ENCODE measurements around the gene MAPK8IP3.

Gene MAPK8IP3

DNA sequence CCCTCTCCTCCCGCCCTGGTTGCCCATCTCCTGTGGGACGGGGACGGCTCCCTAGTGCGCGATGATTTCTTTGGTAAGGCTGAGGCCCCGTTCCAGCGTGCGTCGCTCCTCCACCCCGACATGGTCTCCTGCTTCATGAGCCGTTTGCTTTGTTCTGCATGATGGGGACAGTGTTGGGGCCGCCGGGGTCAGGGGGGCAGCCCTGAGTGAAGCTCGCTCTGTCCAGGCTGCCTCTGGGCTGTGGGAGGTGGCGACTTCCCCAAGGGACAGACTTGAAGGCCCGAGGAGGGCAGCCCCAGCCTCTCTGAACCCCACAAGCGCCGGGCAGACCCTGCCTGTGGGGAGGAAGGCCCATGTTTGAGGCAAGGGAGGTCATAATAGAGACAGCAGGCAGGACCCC lies 52.9 kb downstream of the MAPK8IP3 start:
- TF ChIP-seq GABPA (IDR thresholded peaks at IDR 0.05; ENCODE audit: low read depth) (no peak), SPI1 (IDR thresholded peaks at IDR 0.05; ENCODE audit: borderline replicate concordance, low read depth) (no peak), POLR2AphosphoS5 (IDR thresholded peaks at IDR 0.05; ENCODE audit: low read depth) (no peak)
- TF ChIP-seq, protein P1, sequence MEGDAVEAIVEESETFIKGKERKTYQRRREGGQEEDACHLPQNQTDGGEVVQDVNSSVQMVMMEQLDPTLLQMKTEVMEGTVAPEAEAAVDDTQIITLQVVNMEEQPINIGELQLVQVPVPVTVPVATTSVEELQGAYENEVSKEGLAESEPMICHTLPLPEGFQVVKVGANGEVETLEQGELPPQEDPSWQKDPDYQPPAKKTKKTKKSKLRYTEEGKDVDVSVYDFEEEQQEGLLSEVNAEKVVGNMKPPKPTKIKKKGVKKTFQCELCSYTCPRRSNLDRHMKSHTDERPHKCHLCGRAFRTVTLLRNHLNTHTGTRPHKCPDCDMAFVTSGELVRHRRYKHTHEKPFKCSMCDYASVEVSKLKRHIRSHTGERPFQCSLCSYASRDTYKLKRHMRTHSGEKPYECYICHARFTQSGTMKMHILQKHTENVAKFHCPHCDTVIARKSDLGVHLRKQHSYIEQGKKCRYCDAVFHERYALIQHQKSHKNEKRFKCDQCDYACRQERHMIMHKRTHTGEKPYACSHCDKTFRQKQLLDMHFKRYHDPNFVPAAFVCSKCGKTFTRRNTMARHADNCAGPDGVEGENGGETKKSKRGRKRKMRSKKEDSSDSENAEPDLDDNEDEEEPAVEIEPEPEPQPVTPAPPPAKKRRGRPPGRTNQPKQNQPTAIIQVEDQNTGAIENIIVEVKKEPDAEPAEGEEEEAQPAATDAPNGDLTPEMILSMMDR (IDR thresholded peaks at IDR 0.05; ENCODE audit: insufficient read depth, low read length), result no peak
- TF ChIP-seq, protein P2, sequence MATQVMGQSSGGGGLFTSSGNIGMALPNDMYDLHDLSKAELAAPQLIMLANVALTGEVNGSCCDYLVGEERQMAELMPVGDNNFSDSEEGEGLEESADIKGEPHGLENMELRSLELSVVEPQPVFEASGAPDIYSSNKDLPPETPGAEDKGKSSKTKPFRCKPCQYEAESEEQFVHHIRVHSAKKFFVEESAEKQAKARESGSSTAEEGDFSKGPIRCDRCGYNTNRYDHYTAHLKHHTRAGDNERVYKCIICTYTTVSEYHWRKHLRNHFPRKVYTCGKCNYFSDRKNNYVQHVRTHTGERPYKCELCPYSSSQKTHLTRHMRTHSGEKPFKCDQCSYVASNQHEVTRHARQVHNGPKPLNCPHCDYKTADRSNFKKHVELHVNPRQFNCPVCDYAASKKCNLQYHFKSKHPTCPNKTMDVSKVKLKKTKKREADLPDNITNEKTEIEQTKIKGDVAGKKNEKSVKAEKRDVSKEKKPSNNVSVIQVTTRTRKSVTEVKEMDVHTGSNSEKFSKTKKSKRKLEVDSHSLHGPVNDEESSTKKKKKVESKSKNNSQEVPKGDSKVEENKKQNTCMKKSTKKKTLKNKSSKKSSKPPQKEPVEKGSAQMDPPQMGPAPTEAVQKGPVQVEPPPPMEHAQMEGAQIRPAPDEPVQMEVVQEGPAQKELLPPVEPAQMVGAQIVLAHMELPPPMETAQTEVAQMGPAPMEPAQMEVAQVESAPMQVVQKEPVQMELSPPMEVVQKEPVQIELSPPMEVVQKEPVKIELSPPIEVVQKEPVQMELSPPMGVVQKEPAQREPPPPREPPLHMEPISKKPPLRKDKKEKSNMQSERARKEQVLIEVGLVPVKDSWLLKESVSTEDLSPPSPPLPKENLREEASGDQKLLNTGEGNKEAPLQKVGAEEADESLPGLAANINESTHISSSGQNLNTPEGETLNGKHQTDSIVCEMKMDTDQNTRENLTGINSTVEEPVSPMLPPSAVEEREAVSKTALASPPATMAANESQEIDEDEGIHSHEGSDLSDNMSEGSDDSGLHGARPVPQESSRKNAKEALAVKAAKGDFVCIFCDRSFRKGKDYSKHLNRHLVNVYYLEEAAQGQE (IDR thresholded peaks at IDR 0.05; ENCODE audit: insufficient replicate concordance, low read depth), result no peak
- Histone ChIP-seq H3K27ac (replicated peaks) (no peak overlapping the region), H3K4me3 (replicated peaks; ENCODE audit: insufficient read depth, low read length) (no peak overlapping the region), H3K27me3 (ENCODE audit: insufficient read depth, poor library complexity, severe bottlenecking) (no peaks in the 10 kb centered on the region)
- DNase-seq (ENCODE audit: low read depth in 1 of 2, low spot score in 1 of 2), result no peak

DNA sequence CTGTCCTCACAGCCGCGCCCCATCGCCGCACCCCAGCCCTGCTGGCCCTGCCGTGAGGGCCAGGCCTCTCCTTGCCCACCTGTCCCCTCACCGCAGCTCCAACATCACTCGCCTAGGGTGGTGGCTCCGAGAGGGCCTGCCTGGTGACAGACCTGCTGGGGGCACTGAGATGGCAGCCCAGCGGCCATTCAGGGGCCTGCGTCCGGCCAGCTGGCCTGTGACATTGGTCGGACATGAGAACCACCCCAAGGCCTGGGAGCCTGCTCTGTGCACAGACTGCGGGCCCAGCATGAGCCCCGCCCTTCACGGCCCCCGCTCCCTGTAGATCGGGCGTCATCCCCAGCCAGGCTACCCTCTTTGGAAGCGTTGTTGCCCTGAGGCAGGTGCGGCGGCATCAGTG lies 53.5 kb downstream of the MAPK8IP3 start:
- no peak for DNase-seq (ENCODE audit: low read depth in 1 of 2, low spot score in 1 of 2)
- H3K27me3 ChIP-seq (ENCODE audit: insufficient read depth, poor library complexity, severe bottlenecking), result no peaks in the 10 kb centered on the region
- H3K4me3 ChIP-seq (replicated peaks; ENCODE audit: insufficient read depth, low read length), result no peak overlapping the region
- H3K27ac ChIP-seq (replicated peaks), result no peak overlapping the region
- TF ChIP-seq POLR2AphosphoS5 (IDR thresholded peaks at IDR 0.05; ENCODE audit: low read depth), result no peak
- TF ChIP-seq, protein P1 (IDR thresholded peaks at IDR 0.05; ENCODE audit: insufficient read depth, low read length), result no peak
- TF ChIP-seq, protein P2 (IDR thresholded peaks at IDR 0.05; ENCODE audit: insufficient replicate concordance, low read depth), result no peak
- TF ChIP-seq GABPA (IDR thresholded peaks at IDR 0.05; ENCODE audit: low read depth), result no peak
- no peak for TF ChIP-seq SPI1 (IDR thresholded peaks at IDR 0.05; ENCODE audit: borderline replicate concordance, low read depth)

DNA sequence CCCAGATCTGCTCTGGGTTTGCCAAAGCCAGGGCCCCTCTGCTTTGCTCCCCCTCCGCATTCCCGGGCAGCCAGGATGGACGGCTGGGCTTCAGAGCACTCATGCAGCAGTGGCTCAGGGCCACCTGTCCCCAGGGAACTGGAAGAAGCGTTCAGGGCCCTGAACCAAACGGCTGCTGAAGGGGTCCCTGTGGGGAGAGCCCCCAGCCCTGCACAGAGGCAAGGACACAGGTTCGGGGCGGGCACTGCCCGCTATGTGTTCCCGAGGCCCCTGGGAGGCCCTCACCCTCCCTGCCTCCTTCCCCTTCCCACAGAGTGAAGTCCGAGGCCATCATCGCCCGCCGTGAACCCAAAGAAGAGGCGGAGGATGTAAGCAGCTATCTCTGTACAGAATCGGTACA lies 54.9 kb downstream of the MAPK8IP3 start:
- TF ChIP-seq POLR2AphosphoS5 (IDR thresholded peaks at IDR 0.05; ENCODE audit: low read depth) (no peak), SPI1 (IDR thresholded peaks at IDR 0.05; ENCODE audit: borderline replicate concordance, low read depth) (no peak), GABPA (IDR thresholded peaks at IDR 0.05; ENCODE audit: low read depth) (no peak)
- TF ChIP-seq, protein P1 (IDR thresholded peaks at IDR 0.05; ENCODE audit: insufficient read depth, low read length), result no peak
- TF ChIP-seq, protein P2 (IDR thresholded peaks at IDR 0.05; ENCODE audit: insufficient replicate concordance, low read depth), result no peak
- no peaks in the 10 kb centered on the region for H3K27me3 ChIP-seq (ENCODE audit: insufficient read depth, poor library complexity, severe bottlenecking)
- H3K27ac ChIP-seq (replicated peaks), result no peak overlapping the region
- H3K4me3 ChIP-seq (replicated peaks; ENCODE audit: insufficient read depth, low read length), result no peak overlapping the region
- no peak for DNase-seq (ENCODE audit: low read depth in 1 of 2, low spot score in 1 of 2)
